Activated CD8-positive, alpha-beta memory T cell treated with anti-CD3 and anti-CD28 coated beads, Interleukin-2, amount 50 U/mL, for 4 hours (primary cell): ENCODE data around the gene CSK.

ENCODE experiments used
- DNase-seq: peaks from one replicate; pipeline ENCODE4 v3.0.0-alpha.2; 2020

CSK gene

GRCh38 chr15:74788042-74788682 is 6.3 kb downstream of the CSK start:
- DNase-seq = no peak

- DNase-seq = no peak
Measured at GRCh38 chr15:74788683-74789151, 6.8 kb downstream of the CSK start.

- DNase-seq = no peak
Measured at GRCh38 chr15:74789171-74789631, 7.3 kb downstream of the CSK start.

GRCh38 chr15:74789741-74790079 is 7.8 kb downstream of the CSK start:
- DNase-seq = no peak

GRCh38 chr15:74790080-74790916 is 8.4 kb downstream of the CSK start:
- no peak for DNase-seq

GRCh38 chr15:74791007-74791406 is 9.1 kb downstream of the CSK start:
- no peak for DNase-seq

GRCh38 chr15:74791667-74792066 is 9.8 kb downstream of the CSK start:
- DNase-seq = no peak

GRCh38 chr15:74792227-74793016 is 10.5 kb downstream of the CSK start:
- no peak for DNase-seq

GRCh38 chr15:74793135-74794028 is 11.5 kb downstream of the CSK start:
- peak; percentile 77 for DNase-seq

GRCh38 chr15:74794248-74794969 is 12.5 kb downstream of the CSK start:
- DNase-seq = no peak

GRCh38 chr15:74794970-74795349 is 13.1 kb downstream of the CSK start:
- DNase-seq = no peak

- peak; percentile 54 for DNase-seq
Measured at GRCh38 chr15:74795966-74796625, 14.2 kb downstream of the CSK start.

- no peak for DNase-seq
Measured at GRCh38 chr15:74798388-74799254, 16.7 kb downstream of the CSK start.

- no peak for DNase-seq
Measured at GRCh38 chr15:74799255-74799855, 17.5 kb downstream of the CSK start.

GRCh38 chr15:74799856-74800558 is 18.1 kb downstream of the CSK start:
- peak; percentile 86 for DNase-seq

GRCh38 chr15:74800559-74801094 is 18.7 kb downstream of the CSK start:
- DNase-seq = no peak

GRCh38 chr15:74801311-74801997 is 19.6 kb downstream of the CSK start:
- DNase-seq = no peak

- no peak for DNase-seq
Measured at GRCh38 chr15:74802290-74802689, 20.4 kb downstream of the CSK start.
